Measurements from ENCODE around the gene C10orf71. TPM values are rescaled to one million over a fixed set of nuclear protein-coding genes. Genes with fewer than 3 reads are reported as not detected.

C10orf71 gene
- total and polyA plus RNA-seq, 2 of the 8 experiments (the other 6 are each of a cell fraction or from before 2014, with no cell fraction given): not detected

DNA sequence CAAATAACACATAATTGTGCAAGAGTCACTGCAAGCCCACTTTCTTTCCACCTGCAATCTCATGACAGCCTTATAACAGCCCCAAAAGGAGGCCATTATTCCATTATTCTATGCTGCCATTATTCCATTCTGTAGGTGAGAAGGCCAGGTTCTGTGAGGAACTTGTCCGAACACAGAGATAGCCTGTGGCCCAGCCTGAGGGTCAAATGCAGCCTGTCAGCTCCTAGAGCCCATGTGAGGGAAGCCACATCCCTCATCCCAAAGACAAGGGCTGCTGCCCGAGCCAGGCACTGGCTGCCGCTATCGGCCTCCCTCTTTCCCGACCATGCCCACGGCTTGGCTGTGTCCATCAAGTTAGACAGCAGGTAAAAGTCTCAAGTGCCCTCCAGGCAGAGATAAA lies 24.1 kb upstream of the C10orf71 start:
- Histone ChIP-seq H3K27ac (ENCODE audit: low read depth, low read length) (no peak overlapping the region), H3K9me3 (ENCODE audit: insufficient read depth in 2 of 2, low read depth in 1 of 2, low read length in 1 of 2) (no peaks in the 10 kb centered on the region), H3K79me2 (ENCODE audit: control insufficient read depth in 1 of 2, insufficient read depth in 2 of 2, low read length in 2 of 2) (no peaks in the 10 kb centered on the region), H3K18ac (ENCODE audit: extremely low read depth, low read length) (no peak overlapping the region), H3K9ac (replicated peaks in 1 of 4; ENCODE audit: extremely low read depth in 1 of 4, low read depth in 3 of 4, low read length in 3 of 4) (no peak overlapping the region), H3K23ac (ENCODE audit: insufficient read length) (no peak overlapping the region), H3K14ac (ENCODE audit: insufficient read length) (no peak overlapping the region), H3K4ac (replicated peaks; ENCODE audit: insufficient read length, low read depth, low read length) (no peak overlapping the region), H2AFZ (ENCODE audit: low read length) (no peak overlapping the region), H3K36me3 (ENCODE audit: control insufficient read depth in 2 of 4, insufficient read depth in 4 of 4, low read length in 3 of 4) (no peaks in the 10 kb centered on the region), H3K4me3 (ENCODE audit: extremely low read depth in 1 of 4, insufficient read depth in 2 of 4, low read depth in 3 of 4, low read length in 4 of 4) (no peak overlapping the region), H2BK20ac (ENCODE audit: low read length) (no peak overlapping the region), H4K8ac (ENCODE audit: extremely low read depth, insufficient read depth, low read length) (no peak overlapping the region), H4K20me1 (replicated peaks in 1 of 2; ENCODE audit: control insufficient read depth in 1 of 2, insufficient read depth in 2 of 2, low read length in 2 of 2) (no peaks in the 10 kb centered on the region), H2AK5ac (ENCODE audit: low read depth, low read length) (no peak overlapping the region), H3K23me2 (ENCODE audit: low read depth, low read length) (no peaks in the 10 kb centered on the region), H3K56ac (replicated peaks; ENCODE audit: insufficient read length, low read depth, low read length) (no peak overlapping the region), H2BK120ac (replicated peaks; ENCODE audit: low read depth, low read length) (no peak overlapping the region), H2BK15ac (ENCODE audit: low read length) (no peak overlapping the region), H3K4me1 (replicated peaks in 1 of 4; ENCODE audit: control insufficient read depth in 3 of 4, insufficient read depth in 4 of 4, low read length in 3 of 4) (no peaks in the 10 kb centered on the region), H3K27me3 (replicated peaks in 1 of 4; ENCODE audit: control insufficient read depth in 3 of 4, extremely low read depth in 1 of 4, insufficient read depth in 3 of 4, low read length in 3 of 4) (no peaks in the 10 kb centered on the region), H3K4me2 (ENCODE audit: insufficient read depth in 1 of 2, low read depth in 2 of 2, low read length in 2 of 2) (no peak overlapping the region), H2BK12ac (ENCODE audit: low read depth, low read length) (no peak overlapping the region), H3K79me1 (ENCODE audit: low read depth, low read length) (no peaks in the 10 kb centered on the region), H4K5ac (ENCODE audit: insufficient read length, low read depth, low read length) (no peak overlapping the region), H2BK5ac (ENCODE audit: low read depth, low read length) (no peak overlapping the region), H4K91ac (replicated peaks; ENCODE audit: insufficient read length, low read length) (no peak overlapping the region)
- ChIA-PET POLR2A (ENCODE audit: partially characterized antibody) (no interaction called here), CTCF (ENCODE audit: partially characterized antibody) (interaction anchor here (0.7 to 1.0 kb wide), 2 partner anchors 13 to 67 kb away, joined by 3 read pairs; no protein-coding TSS in a partner anchor)
- no peak for TF ChIP-seq GABPA (IDR thresholded peaks at IDR 0.05; ENCODE audit: borderline replicate concordance, insufficient read depth, low read length)
- no peak for TF ChIP-seq SIN3A (conservative IDR thresholded peaks at IDR 0.05 in 1 of 2, IDR thresholded peaks at IDR 0.05 in 1 of 2; ENCODE audit: low read depth in 1 of 2, low read length in 2 of 2)
- TF ChIP-seq ATF3 (IDR thresholded peaks at IDR 0.05; ENCODE audit: insufficient read depth, low read depth, low read length): no peak
- TF ChIP-seq CREB1 (IDR thresholded peaks at IDR 0.05): no peak
- no peak for TF ChIP-seq MAFK (IDR thresholded peaks at IDR 0.05; ENCODE audit: low read depth, low read length)
- FAIRE-seq (no peak), DNase-seq (ENCODE audit: low read depth in 1 of 2, low spot score in 2 of 2) (peak in 1 of 2 experiments; percentile 1)
- 77% methylated on average over 6 of the region's 6 CpGs; no CpG with 5 or more reads in 1 of the 2 experiments for WGBS, 2 experiments (ENCODE audit: extremely low coverage in 1 of 2, insufficient coverage in 1 of 2, insufficient read length in 1 of 2, insufficient replicate concordance in 2 of 2, low coverage in 1 of 2, low lambda C conversion rate in 2 of 2, missing lambda C conversion rate in 1 of 2)
